Stimulated activated CD4-positive, alpha-beta T cell treated with anti-CD3 and anti-CD28 coated beads, Interleukin-12 subunit alpha, Interleukin-12 subunit beta, amount 100 ng/mL, for 24 hours (primary cell): ENCODE results near the gene COX17.

Experiments
- DNase-seq, 2 experiments: peaks; one replicate each; pipeline ENCODE4 v3.0.0-alpha.2; 2020; ENCODE audit warnings: low read depth in 2 of 2

The COX17 gene

GRCh38 chr3:119624002-119624720 lies 53.0 kb downstream of the COX17 start:
- DNase-seq: no peak

DNA sequence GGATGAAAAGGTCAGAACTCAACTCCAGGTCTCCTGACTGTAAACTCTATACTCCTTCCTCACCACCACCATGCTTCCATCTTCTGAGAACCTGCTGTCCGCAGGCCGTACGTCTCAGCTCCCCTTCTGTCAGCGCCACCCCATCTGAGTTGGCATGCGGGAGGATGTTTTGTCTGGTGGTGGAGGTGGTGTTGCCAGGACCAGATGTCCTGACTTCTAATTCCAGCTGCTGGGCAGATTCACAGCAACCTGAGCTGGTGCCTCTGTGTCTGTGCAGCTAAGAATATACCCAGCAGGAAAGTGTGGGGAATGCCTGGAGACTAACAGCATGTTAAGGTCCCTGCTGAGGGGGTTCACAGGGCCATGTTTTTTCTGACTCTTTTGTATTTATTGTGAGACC lies 56.3 kb downstream of the COX17 start:
- no peak for DNase-seq
